Adrenal gland (tissue), 12 donors: ENCODE results near the gene ELL2. TPM values are rescaled to one million over a fixed set of nuclear protein-coding genes. Genes with fewer than 3 reads are reported as not detected.

Source experiments
- DNase-seq, 7 donors: peaks; one replicate each; pipeline ENCODE4 v3.0.0-alpha.2; 2019 to 2020
- H3K27ac ChIP-seq, 5 donors: fragments of 200-600 bp; sonication (generic) in 4 of 5; 1 replicate in 3 of 5; 2 replicates in 2 of 5; pipeline versions ENCODE4 v1.5.1 to v1.8.0; 2016 to 2020; ENCODE audit warnings: mild to moderate bottlenecking in 1 of 5
- H3K27me3 ChIP-seq: fragments of 200-600 bp; 2 replicates; pipeline ENCODE4 v1.8.0; 2021
- H3K36me3 ChIP-seq, 2 donors: fragments of 200-600 bp; replicated peaks in 1 of 2; 1 replicate in 1 of 2; 2 replicates in 1 of 2; pipeline versions ENCODE4 v1.5.1 to v1.8.0; 2018 to 2022
- H3K4me1 ChIP-seq, 2 donors: fragments of 200-600 bp; replicated peaks in 1 of 2; 1 replicate in 1 of 2; 2 replicates in 1 of 2; pipeline versions ENCODE4 v1.5.1 to v1.8.0; 2018 to 2021
- H3K4me3 ChIP-seq, 4 donors: fragments of 200-600 bp; sonication (generic) in 3 of 4; one replicate each; pipeline ENCODE4 v1.5.1; 2016 to 2018
- H3K9me3 ChIP-seq, 3 donors: fragments of 200-600 bp; sonication (generic) in 1 of 3; replicated peaks in 1 of 3; 1 replicate in 2 of 3; 2 replicates in 1 of 3; pipeline versions ENCODE4 v1.5.1 to v1.8.0; 2016 to 2021
- POLR2A ChIP-seq, 2 donors: fragments of 450-650 bp; IDR thresholded peaks; one replicate each; pipeline ENCODE4 v1.6.1; 2017; ENCODE audit warnings: antibody characterized with exemption in 2 of 2, mild to moderate bottlenecking in 2 of 2, moderate library complexity in 1 of 2
- WGBS, 4 donors: extraction: QIAGEN DNeasy Blood & Tissue Kit in 2 of 4; methylation state at CpG; one replicate each; pipeline versions ENCODE4 v1.1.5 to v1.1.7; 2013 to 2017; 5-methylcytosine and 5-hydroxymethylcytosine counted together
- intact Hi-C, 2 donors: fragments of 100-400 bp; cut with DNase I; formaldehyde crosslinking; loops; one replicate each; pipeline versions ENCODE4 v1.14.1 to v1.15.0; 2022 to 2023
- polyA plus RNA-seq, 3 donors: library from polyadenylated mRNA; stranded (reverse); fragments of 200-250 nt in 2 of 3; fragments of 350-450 nt in 1 of 3; fragmentation: Illumina TruSeq in 1 of 3; extraction: RNeasy Lipid Tissue Mini Kit (QIAGEN cat#74804) in 1 of 3; gene quantifications; one replicate each; pipeline ENCODE4 v1.2.3, GENCODE V29; 2013 to 2014
- total RNA-seq, 9 donors: library from RNA; depleted of rRNA in 4 of 9; stranded (reverse); fragments of >200 nt in 4 of 9; fragments of 120-200 nt in 1 of 9; fragmentation: NEBNext Ultra II Directional in 1 of 9; extraction: Animal tissue kit (Norgen Biotek cat#: 25700) in 1 of 9; gene quantifications; one replicate each; pipeline versions ENCODE4 v1.1.0 to v1.2.4, GENCODE V29; 2013 to 2023
- TF ChIP-seq, protein P1 (sequence below), 6 experiments: fragments of 450-650 bp in 4 of 6; fragments of 200-600 bp in 2 of 6; sonication (generic) in 1 of 6; IDR thresholded peaks; 1 replicate in 5 of 6; 2 replicates in 1 of 6; pipeline versions ENCODE4 v1.5.1 to v1.8.0; 2016 to 2021; ENCODE audit warnings: antibody characterized with exemption in 6 of 6, mild to moderate bottlenecking in 2 of 6, moderate library complexity in 1 of 6
- donor health status: healthy with polysubstance abuse.
- donor health status: Bipolar disorder and iron deficiency.
- donor health status: DM: yes; HTN: yes; CAD: no.
- donor health status: DM: no; HTN: no; CAD: no.
- donor health status: DM: no; HTN: no; CAD: no.
- donor health status: DM: yes; HTN: yes; CAD: no.

ELL2 gene
- total and polyA plus RNA-seq, 12 donors: 3.4 to 27.5 (median 14.5) TPM

DNA sequence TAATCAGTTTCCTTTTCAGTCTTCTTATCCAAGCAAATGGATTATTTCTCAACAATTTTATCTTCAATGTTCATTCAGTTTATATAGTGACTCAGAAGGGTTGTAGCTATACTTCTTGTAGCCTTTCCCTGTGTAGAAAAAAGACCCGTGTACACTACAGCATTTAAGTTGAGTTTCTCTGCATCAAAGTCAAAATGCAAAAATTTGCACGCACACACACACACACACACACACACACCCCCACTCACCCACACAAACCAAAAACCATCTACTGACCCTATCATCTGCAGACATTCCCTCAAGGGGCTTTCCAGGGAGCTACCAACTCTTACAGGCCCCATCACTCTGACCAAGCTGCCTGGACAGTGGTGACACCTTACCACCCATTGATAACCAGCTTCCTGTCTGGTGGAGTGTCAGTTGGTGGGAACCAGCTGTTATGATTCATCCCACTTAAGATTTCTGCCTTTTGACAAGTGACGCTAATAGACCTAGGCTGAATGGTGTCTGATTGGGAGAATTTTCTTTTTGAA, 12.2 kb upstream of the ELL2 start:
- Histone ChIP-seq H3K27me3 (no peaks in the 10 kb centered on the region), H3K27ac (no peak overlapping the region), H3K4me1 (no peaks in the 10 kb centered on the region), H3K9me3 (no peaks in the 10 kb centered on the region), H3K36me3 (no peaks in the 10 kb centered on the region), H3K4me3 (no peak overlapping the region)
- TF ChIP-seq, protein P1, sequence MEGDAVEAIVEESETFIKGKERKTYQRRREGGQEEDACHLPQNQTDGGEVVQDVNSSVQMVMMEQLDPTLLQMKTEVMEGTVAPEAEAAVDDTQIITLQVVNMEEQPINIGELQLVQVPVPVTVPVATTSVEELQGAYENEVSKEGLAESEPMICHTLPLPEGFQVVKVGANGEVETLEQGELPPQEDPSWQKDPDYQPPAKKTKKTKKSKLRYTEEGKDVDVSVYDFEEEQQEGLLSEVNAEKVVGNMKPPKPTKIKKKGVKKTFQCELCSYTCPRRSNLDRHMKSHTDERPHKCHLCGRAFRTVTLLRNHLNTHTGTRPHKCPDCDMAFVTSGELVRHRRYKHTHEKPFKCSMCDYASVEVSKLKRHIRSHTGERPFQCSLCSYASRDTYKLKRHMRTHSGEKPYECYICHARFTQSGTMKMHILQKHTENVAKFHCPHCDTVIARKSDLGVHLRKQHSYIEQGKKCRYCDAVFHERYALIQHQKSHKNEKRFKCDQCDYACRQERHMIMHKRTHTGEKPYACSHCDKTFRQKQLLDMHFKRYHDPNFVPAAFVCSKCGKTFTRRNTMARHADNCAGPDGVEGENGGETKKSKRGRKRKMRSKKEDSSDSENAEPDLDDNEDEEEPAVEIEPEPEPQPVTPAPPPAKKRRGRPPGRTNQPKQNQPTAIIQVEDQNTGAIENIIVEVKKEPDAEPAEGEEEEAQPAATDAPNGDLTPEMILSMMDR (IDR thresholded peaks at IDR 0.05): no peak
- no peak for TF ChIP-seq POLR2A (IDR thresholded peaks at IDR 0.05)
- intact Hi-C loops: no loop called here
- WGBS, 4 donors: 73 to 81% (median 77%) methylated on average over 3 of the region's 3 CpGs
- no peak for DNase-seq

DNA sequence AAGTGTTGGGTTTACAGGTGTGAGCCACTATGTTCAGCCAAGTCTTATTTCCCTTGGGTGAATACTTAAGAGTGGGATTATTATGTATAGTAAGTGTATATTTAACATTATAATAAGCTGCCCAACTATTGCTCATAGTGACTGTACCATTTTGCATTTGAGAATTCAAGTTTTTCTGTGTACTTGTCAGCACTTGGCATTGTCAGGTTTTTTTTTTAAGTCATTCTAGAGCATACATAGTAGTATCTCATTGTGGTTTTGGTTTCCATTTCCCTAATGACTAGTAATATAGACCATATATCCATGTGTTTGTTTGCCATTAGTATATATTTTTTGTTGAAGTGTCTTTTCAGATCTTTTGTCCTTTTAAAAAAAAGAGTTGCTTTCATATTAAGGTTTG, 10.5 kb upstream of the ELL2 start:
- no peak for TF ChIP-seq POLR2A (IDR thresholded peaks at IDR 0.05)
- TF ChIP-seq, protein P1 (IDR thresholded peaks at IDR 0.05): no peak
- Histone ChIP-seq H3K4me3 (no peak overlapping the region), H3K4me1 (no peaks in the 10 kb centered on the region), H3K27me3 (no peaks in the 10 kb centered on the region), H3K27ac (no peak overlapping the region), H3K36me3 (no peaks in the 10 kb centered on the region), H3K9me3 (no peaks in the 10 kb centered on the region)
- DNase-seq: no peak
- intact Hi-C loops: no loop called here

DNA sequence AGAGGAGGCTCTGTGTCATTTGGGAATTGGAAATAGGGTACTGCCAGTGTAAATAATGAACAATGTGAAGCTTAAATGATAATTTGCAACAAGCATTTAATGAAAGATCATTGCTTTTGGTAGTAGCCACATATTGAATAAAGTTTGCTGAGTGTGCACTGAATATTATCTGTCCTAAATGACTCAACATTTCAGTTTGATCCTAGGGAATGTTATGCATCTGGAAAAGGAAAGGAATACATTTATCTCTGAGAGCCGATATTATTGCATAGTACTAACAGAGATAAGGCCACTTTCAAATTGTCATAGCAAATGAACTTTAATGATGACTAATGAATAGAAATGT, 8.7 kb upstream of the ELL2 start:
- WGBS, 4 donors: 48 to 68% (median 56%) methylated on average over 1 of the region's 1 CpG
- TF ChIP-seq, protein P1 (IDR thresholded peaks at IDR 0.05): no peak
- no peak for TF ChIP-seq POLR2A (IDR thresholded peaks at IDR 0.05)

DNA sequence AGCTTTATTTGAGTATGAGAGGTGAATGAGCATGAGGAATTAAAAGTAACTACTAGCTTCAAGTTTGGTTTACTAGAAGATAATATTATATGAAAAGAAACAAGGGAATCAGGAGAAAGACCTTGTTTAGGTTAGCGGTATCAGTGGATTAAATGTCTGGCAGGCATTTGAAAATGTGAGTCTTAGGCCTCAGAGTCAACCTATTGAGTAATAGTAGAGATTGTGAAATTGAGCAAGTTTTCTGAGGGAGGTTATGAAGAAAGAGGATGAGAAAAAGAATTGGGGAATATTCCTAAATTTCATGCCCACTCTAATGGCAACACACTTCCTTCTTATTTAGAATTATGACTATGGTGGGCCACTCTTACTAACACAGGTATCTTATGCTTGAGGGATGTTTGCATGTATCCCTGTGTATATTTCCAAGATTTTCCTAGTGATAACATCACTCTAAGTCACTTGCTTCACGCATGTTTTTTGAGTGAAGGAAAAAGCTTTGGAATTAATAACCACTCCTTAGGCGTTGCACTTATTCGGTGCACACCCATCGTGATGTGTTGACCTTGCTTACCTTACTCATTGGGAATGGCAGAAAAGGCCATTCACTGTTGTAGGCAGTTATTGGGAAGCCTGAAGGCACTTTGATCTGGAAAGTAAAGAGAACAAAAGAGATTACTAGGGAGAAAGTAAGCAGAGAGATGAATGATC, 8.2 kb upstream of the ELL2 start:
- intact Hi-C loops: loop anchor here in 1 of 2 donors (10.0 kb wide), 1 partner anchor 365 kb away; no protein-coding TSS in a partner anchor
- Histone ChIP-seq H3K36me3 (no peaks in the 10 kb centered on the region), H3K9me3 (no peaks in the 10 kb centered on the region), H3K4me1 (no peaks in the 10 kb centered on the region), H3K27ac (no peak overlapping the region), H3K27me3 (no peaks in the 10 kb centered on the region), H3K4me3 (no peak overlapping the region)
- no peak for DNase-seq
- TF ChIP-seq POLR2A (IDR thresholded peaks at IDR 0.05): no peak
- WGBS, 4 donors: 86 to 91% (median 89%) methylated on average over 5 of the region's 5 CpGs

More for the DNA sequence above, 8.7 kb upstream of the ELL2 start:
- intact Hi-C loops: no loop called here
- no peaks in the 10 kb centered on the region for H3K9me3 ChIP-seq
- DNase-seq: no peak
- no peaks in the 10 kb centered on the region for H3K36me3 ChIP-seq
- H3K27me3 ChIP-seq: no peaks in the 10 kb centered on the region
- H3K4me3 ChIP-seq: no peak overlapping the region
- H3K4me1 ChIP-seq: no peaks in the 10 kb centered on the region
- H3K27ac ChIP-seq: no peak overlapping the region

DNA sequence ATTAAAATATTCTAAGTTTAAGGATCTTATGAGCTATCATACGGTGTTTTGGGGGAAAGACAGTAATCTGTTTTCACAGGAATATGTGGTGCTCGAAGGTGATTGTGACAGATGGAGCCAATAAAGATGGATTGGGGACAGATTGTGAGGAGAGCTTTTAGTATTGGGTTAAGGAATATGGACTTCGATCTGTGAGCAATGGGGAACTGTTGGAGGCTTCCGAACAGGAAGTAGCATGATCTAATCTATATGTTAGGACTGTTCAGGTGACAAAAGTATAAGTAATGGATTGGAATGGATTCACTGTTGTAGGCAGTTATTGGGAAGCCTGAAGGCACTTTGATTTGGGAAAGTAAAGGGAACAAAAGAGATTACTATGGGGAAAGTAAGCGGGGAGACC, 7.4 kb upstream of the ELL2 start:
- DNase-seq: no peak
- Histone ChIP-seq H3K27me3 (no peaks in the 10 kb centered on the region), H3K4me1 (no peaks in the 10 kb centered on the region), H3K36me3 (no peaks in the 10 kb centered on the region), H3K9me3 (no peaks in the 10 kb centered on the region), H3K27ac (no peak overlapping the region), H3K4me3 (no peak overlapping the region)
- TF ChIP-seq POLR2A (IDR thresholded peaks at IDR 0.05): no peak
- intact Hi-C loops: loop anchor here in 1 of 2 donors (10.0 kb wide), 1 partner anchor 366 kb away; no protein-coding TSS in a partner anchor
- 82 to 90% (median 88%) methylated on average over 5 of the region's 5 CpGs for WGBS, 4 donors
